Neutrophil (primary cell): ENCODE results near the gene RETREG1.

Experiments
- H3K27ac ChIP-seq: fragments of 200-600 bp; sonication (generic); 2 replicates; pipeline ENCODE4 v1.5.1; 2016; ENCODE audit warnings: mild to moderate bottlenecking, moderate library complexity
- H3K27me3 ChIP-seq: fragments of 200-600 bp; sonication (generic); 2 replicates; pipeline ENCODE4 v1.6.0; 2016; ENCODE audit warnings: mild to moderate bottlenecking
- H3K36me3 ChIP-seq: fragments of 200-600 bp; sonication (generic); 2 replicates; pipeline ENCODE4 v1.5.1; 2017
- H3K4me1 ChIP-seq, 2 experiments: fragments of 200-600 bp in 1 of 2; sonication (generic) in 1 of 2; 1 replicate in 1 of 2; 2 replicates in 1 of 2; pipeline versions ENCODE4 v1.5.1 to v1.6.1; 2013 to 2016; ENCODE audit warnings: low read depth in 1 of 2, low read length in 1 of 2, mild to moderate bottlenecking in 1 of 2, moderate library complexity in 1 of 2; ENCODE audit not compliant: control insufficient read depth in 1 of 2, insufficient read depth in 1 of 2
- H3K4me3 ChIP-seq, 2 experiments: fragments of 200-600 bp in 1 of 2; sonication (generic) in 1 of 2; 1 replicate in 1 of 2; 2 replicates in 1 of 2; pipeline ENCODE4 v1.5.1; 2013 to 2016; ENCODE audit warnings: low read depth in 1 of 2, low read length in 1 of 2, mild to moderate bottlenecking in 1 of 2, moderate library complexity in 1 of 2
- H3K9me3 ChIP-seq: fragments of 200-600 bp; sonication (generic); 2 replicates; pipeline ENCODE4 v1.5.1; 2016
- CTCF ChIP-seq: fragments of 200-600 bp; sonication (generic); IDR thresholded peaks from 2 replicates; pipeline ENCODE4 v1.5.1; 2016; ENCODE audit warnings: antibody characterized with exemption

The RETREG1 gene

GRCh38 chr5:16567365-16567764 is 49.4 kb downstream of the RETREG1 start:
- Histone ChIP-seq H3K27me3 (no peaks in the 10 kb centered on the region), H3K4me1 (peaks cover 0 to 5% of the 10 kb centered on the region in 2 experiments), H3K27ac (no peak overlapping the region), H3K9me3 (no peaks in the 10 kb centered on the region), H3K36me3 (no peaks in the 10 kb centered on the region), H3K4me3 (no peak overlapping the region)
- no peak for TF ChIP-seq CTCF

GRCh38 chr5:16565118-16565517 is 51.7 kb downstream of the RETREG1 start:
- H3K27ac ChIP-seq: no peak overlapping the region
- no peak overlapping the region for H3K4me3 ChIP-seq
- peaks cover 0 to 4% of the 10 kb centered on the region in 2 experiments for H3K4me1 ChIP-seq
- H3K27me3 ChIP-seq: no peaks in the 10 kb centered on the region
- TF ChIP-seq CTCF: no peak
- H3K9me3 ChIP-seq: no peaks in the 10 kb centered on the region
- H3K36me3 ChIP-seq: no peaks in the 10 kb centered on the region

GRCh38 chr5:16564248-16564867 is 52.4 kb downstream of the RETREG1 start:
- Histone ChIP-seq H3K27ac (no peak overlapping the region), H3K36me3 (no peaks in the 10 kb centered on the region), H3K4me3 (no peak overlapping the region), H3K9me3 (no peaks in the 10 kb centered on the region), H3K27me3 (no peaks in the 10 kb centered on the region), H3K4me1 (no peaks in the 10 kb centered on the region)
- no peak for TF ChIP-seq CTCF

GRCh38 chr5:16563686-16564085 is 53.1 kb downstream of the RETREG1 start:
- Histone ChIP-seq H3K4me1 (no peaks in the 10 kb centered on the region), H3K27ac (no peak overlapping the region), H3K36me3 (no peaks in the 10 kb centered on the region), H3K4me3 (no peak overlapping the region), H3K27me3 (no peaks in the 10 kb centered on the region), H3K9me3 (no peaks in the 10 kb centered on the region)
- no peak for TF ChIP-seq CTCF

- H3K4me3 ChIP-seq: no peak overlapping the region
- H3K27ac ChIP-seq: no peak overlapping the region
- H3K27me3 ChIP-seq: no peaks in the 10 kb centered on the region
- no peaks in the 10 kb centered on the region for H3K4me1 ChIP-seq
- H3K9me3 ChIP-seq: no peaks in the 10 kb centered on the region
- no peak for TF ChIP-seq CTCF
- no peaks in the 10 kb centered on the region for H3K36me3 ChIP-seq
Observed at GRCh38 chr5:16561660-16562059, 55.1 kb downstream of the RETREG1 start.

GRCh38 chr5:16559702-16560101 is 57.1 kb downstream of the RETREG1 start:
- H3K4me1 ChIP-seq: no peaks in the 10 kb centered on the region
- H3K27me3 ChIP-seq: no peaks in the 10 kb centered on the region
- H3K9me3 ChIP-seq: no peaks in the 10 kb centered on the region
- no peak for TF ChIP-seq CTCF
- no peaks in the 10 kb centered on the region for H3K36me3 ChIP-seq
- no peak overlapping the region for H3K27ac ChIP-seq
- no peak overlapping the region for H3K4me3 ChIP-seq
